AG04450 (cell line): ENCODE measurements around the gene ZNF26. TPM values are rescaled to one million over a fixed set of nuclear protein-coding genes. Genes with fewer than 3 reads are reported as not detected.

ENCODE experiments used
- CTCF ChIA-PET: fragments of 300-600, 350-600 bp; formaldehyde crosslinking; extraction: SDS; loops from one replicate; lab custom pipeline; 2022; ENCODE audit warnings: antibody characterized with exemption, inconsistent platforms; lab: Charles Lee
- POLR2A ChIA-PET: fragments of 350-600 bp; formaldehyde crosslinking; extraction: SDS; loops from one replicate; lab custom pipeline; 2021; ENCODE audit warnings: antibody characterized with exemption, inconsistent platforms; lab: Yijun Ruan, JAX
- DNase-seq: peaks from one replicate; pipeline ENCODE4 v3.0.0-alpha.2; 2011; ENCODE audit warnings: low read depth, low spot score
- H3K27ac ChIP-seq: one replicate; pipeline ENCODE4 v1.5.1; 2012; ENCODE audit warnings: low read depth, low read length, control low read depth
- H3K27me3 ChIP-seq: one replicate; pipeline ENCODE4 v1.6.0; 2012; ENCODE audit warnings: low read length; ENCODE audit not compliant: control insufficient read depth, insufficient read depth
- H3K4me3 ChIP-seq: 2 replicates; pipeline ENCODE4 v1.5.1; 2011; ENCODE audit warnings: mild to moderate bottlenecking, low read depth, low read length, control low read depth
- H3K9me3 ChIP-seq: 2 replicates; pipeline ENCODE4 v1.5.1; 2012; ENCODE audit warnings: low read length; ENCODE audit not compliant: control insufficient read depth, insufficient read depth
- polyA plus RNA-seq: library from polyadenylated mRNA; depleted of rRNA; stranded (reverse); fragments of >200 nt; gene quantifications from 2 replicates; pipeline ENCODE4 v1.2.3, GENCODE V29; 2011
- TF ChIP-seq, protein P1 (sequence below): IDR thresholded peaks from 2 replicates; pipeline ENCODE4 v1.5.1; 2011; ENCODE audit warnings: low read depth, low read length, control low read depth, inconsistent platforms

Gene ZNF26
- polyA plus RNA-seq, 1 experiment = 4.5 TPM

DNA sequence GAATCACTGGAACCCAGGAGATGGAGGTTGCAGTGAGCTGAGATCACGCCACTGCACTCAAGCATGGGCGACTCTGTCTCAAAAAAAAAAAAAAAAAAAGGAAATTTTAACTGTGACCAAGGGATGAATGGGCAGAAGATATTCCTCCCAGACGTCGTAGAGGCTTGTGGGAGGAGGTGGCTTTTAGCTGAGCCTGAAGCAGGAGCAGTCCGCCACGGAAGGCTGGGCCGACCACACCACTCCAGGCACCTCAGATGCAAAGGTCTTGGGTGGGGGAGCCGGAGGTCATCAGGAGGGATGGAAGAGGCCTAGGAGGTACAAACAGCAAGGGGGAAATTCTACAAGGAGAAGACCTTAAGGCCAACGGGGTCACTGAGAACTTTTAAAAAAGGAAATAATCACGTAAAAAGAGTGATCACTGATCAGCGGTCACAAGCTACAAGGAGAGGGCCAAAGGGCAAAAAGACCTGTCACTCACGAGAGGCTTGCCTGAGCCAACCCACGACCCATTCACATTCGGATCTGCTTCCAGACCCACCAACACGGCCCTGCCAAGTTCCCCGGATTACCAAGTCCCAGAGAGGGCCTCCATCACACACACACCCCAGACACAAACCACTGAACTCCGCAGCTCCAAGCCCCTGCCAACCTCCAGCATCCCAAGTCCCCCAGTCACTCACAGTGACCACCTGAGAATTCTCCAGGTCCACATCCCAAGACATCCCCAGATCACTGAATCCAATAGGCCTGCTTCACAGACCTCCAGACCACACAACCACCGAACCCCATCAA is 33.6 kb upstream of the ZNF26 start:
- peaks cover 85% of the 10 kb centered on the region for H3K9me3 ChIP-seq
- no peak overlapping the region for H3K27ac ChIP-seq
- POLR2A ChIA-PET = no interaction called here
- CTCF ChIA-PET = no interaction called here
- TF ChIP-seq, protein P1, sequence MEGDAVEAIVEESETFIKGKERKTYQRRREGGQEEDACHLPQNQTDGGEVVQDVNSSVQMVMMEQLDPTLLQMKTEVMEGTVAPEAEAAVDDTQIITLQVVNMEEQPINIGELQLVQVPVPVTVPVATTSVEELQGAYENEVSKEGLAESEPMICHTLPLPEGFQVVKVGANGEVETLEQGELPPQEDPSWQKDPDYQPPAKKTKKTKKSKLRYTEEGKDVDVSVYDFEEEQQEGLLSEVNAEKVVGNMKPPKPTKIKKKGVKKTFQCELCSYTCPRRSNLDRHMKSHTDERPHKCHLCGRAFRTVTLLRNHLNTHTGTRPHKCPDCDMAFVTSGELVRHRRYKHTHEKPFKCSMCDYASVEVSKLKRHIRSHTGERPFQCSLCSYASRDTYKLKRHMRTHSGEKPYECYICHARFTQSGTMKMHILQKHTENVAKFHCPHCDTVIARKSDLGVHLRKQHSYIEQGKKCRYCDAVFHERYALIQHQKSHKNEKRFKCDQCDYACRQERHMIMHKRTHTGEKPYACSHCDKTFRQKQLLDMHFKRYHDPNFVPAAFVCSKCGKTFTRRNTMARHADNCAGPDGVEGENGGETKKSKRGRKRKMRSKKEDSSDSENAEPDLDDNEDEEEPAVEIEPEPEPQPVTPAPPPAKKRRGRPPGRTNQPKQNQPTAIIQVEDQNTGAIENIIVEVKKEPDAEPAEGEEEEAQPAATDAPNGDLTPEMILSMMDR = no peak
- no peak for DNase-seq
- no peak overlapping the region for H3K4me3 ChIP-seq
- H3K27me3 ChIP-seq = no peaks in the 10 kb centered on the region

DNA sequence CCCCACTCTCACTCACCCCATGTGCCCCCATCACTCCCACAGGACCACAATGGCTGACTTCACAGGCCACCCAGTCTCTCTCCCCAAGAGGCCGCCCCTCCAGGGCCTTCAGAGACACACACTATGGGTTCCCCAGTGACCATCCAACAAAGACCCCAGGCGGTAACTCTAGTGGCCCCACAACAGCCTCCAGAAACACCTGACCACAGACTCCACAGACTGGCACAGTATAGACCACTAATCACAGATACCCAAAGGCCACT is 33.1 kb upstream of the ZNF26 start:
- H3K9me3 ChIP-seq = peaks cover 85% of the 10 kb centered on the region
- CTCF ChIA-PET = no interaction called here

DNA sequence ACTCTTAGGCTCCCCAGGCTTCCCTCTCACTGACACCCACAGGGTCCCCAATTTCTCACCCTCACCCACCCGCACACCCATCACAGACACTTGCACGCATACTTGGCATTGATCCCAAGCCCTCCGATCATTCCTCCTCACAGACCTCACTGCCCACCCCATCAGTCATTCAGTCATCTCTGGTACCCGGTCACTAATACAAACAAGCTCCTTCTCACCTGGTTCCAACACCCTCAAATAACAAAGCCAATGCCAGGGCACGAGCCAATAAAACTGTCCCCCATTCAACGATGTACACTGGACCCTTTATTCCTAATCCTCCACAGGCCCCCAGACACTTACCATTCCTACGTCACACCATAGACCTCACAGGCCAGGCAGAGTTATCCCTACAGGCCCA is 32.4 kb upstream of the ZNF26 start:
- ChIA-PET POLR2A (no interaction called here), CTCF (no interaction called here)
- no peak for DNase-seq

More for the DNA sequence above, 33.1 kb upstream of the ZNF26 start:
- Histone ChIP-seq H3K27ac (no peak overlapping the region), H3K4me3 (no peak overlapping the region), H3K27me3 (no peaks in the 10 kb centered on the region)
- POLR2A ChIA-PET = no interaction called here
- DNase-seq = no peak
- TF ChIP-seq, protein P1 = no peak

DNA sequence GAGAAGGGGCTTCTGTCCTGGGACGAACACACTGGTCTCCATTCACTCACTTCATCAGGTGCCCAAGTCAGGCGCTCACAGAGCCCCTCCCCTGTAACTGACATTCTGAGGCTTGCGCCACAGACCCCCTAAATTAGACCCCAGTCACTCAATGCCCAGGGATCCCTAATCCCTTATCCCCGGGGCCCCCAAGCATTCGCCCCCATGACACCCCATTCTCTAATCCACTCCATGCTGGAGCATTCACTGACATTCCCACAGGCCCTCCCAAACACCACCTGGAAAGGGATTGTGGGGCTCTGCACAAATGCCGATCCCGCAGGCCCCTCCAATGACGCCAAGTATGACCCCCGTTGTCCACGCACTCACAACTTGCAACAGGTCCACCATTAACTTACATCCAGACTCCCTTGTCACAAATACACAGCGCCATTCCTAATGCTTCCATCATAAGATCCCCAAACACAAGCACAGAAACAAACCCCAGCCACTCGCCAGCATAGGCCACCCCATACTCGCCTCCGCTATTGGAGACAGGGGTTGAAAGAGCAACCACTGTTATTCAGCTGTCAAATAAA is 31.6 kb upstream of the ZNF26 start:
- TF ChIP-seq, protein P1 = no peak
- DNase-seq = no peak
- H3K27ac ChIP-seq = peak overlapping the region; percentile 95
- peak overlapping the region; percentile 79 for H3K4me3 ChIP-seq
- peaks cover 80% of the 10 kb centered on the region for H3K9me3 ChIP-seq
- ChIA-PET POLR2A (interaction anchor here (0.6 to 0.7 kb wide), 2 partner anchors 13 to 81 kb away, joined by 3 to 6 read pairs; no protein-coding TSS in a partner anchor), CTCF (no interaction called here)
- no peaks in the 10 kb centered on the region for H3K27me3 ChIP-seq

More for the DNA sequence above, 32.4 kb upstream of the ZNF26 start:
- TF ChIP-seq, protein P1 = no peak
- Histone ChIP-seq H3K27me3 (no peaks in the 10 kb centered on the region), H3K4me3 (no peak overlapping the region), H3K9me3 (peaks cover 83% of the 10 kb centered on the region), H3K27ac (no peak overlapping the region)
